NT2/D1 (cell line): ENCODE data around the gene HOXA10.

ENCODE experiments used
- SUZ12 ChIP-seq: IDR thresholded peaks from 2 replicates; pipeline ENCODE4 v1.6.1; 2011; ENCODE audit not compliant: insufficient read length, insufficient read depth; ENCODE audit errors: extremely low read depth
- YY1 ChIP-seq: IDR thresholded peaks from 2 replicates; pipeline ENCODE4 v1.6.1; 2011; ENCODE audit not compliant: insufficient read length, insufficient read depth

- no peak for TF ChIP-seq YY1
- TF ChIP-seq SUZ12: peak; percentile 41
Observed at GRCh38 chr7:27188386-27189294, 14.5 kb upstream of the HOXA10 start.
